ENCODE data around the gene TMEM72.

Gene TMEM72

GRCh38 chr10:44931621-44932516 lies 20.7 kb downstream of the TMEM72 start:
- no peak for DNase-seq (ENCODE audit: low read depth, low spot score)
- H3K27ac ChIP-seq, result no peak overlapping the region

- no peak overlapping the region for H3K27ac ChIP-seq
- no peak for DNase-seq (ENCODE audit: low read depth, low spot score)
These were observed 21.6 kb downstream of the TMEM72 start for GRCh38 chr10:44932517-44933450.

GRCh38 chr10:44933451-44934321 lies 22.5 kb downstream of the TMEM72 start:
- H3K27ac ChIP-seq, result no peak overlapping the region
- no peak for DNase-seq (ENCODE audit: low read depth, low spot score)

GRCh38 chr10:44934416-44935200 lies 23.5 kb downstream of the TMEM72 start:
- DNase-seq (ENCODE audit: low read depth, low spot score), result no peak
- no peak overlapping the region for H3K27ac ChIP-seq

- no peak for DNase-seq (ENCODE audit: low read depth, low spot score)
- no peak overlapping the region for H3K27ac ChIP-seq
These were observed 24.2 kb downstream of the TMEM72 start for GRCh38 chr10:44935201-44935965.

- H3K27ac ChIP-seq, result no peak overlapping the region
- no peak for DNase-seq (ENCODE audit: low read depth, low spot score)
These were observed 24.8 kb downstream of the TMEM72 start for GRCh38 chr10:44935966-44936295.

- no peak overlapping the region for H3K27ac ChIP-seq
These were observed 25.3 kb downstream of the TMEM72 start for GRCh38 chr10:44936314-44936975.

GRCh38 chr10:44937196-44938005 lies 26.3 kb downstream of the TMEM72 start:
- H3K27ac ChIP-seq, result no peak overlapping the region
- DNase-seq (ENCODE audit: low read depth, low spot score), result no peak

More at GRCh38 chr10:44936314-44936975, 25.3 kb downstream of the TMEM72 start:
- DNase-seq (ENCODE audit: low read depth, low spot score), result no peak

- no peak overlapping the region for H3K27ac ChIP-seq
- no peak for DNase-seq (ENCODE audit: low read depth, low spot score)
These were observed 27.8 kb downstream of the TMEM72 start for GRCh38 chr10:44938956-44939355.

- DNase-seq (ENCODE audit: low read depth, low spot score), result no peak
These were observed 28.7 kb downstream of the TMEM72 start for GRCh38 chr10:44939691-44940401.

GRCh38 chr10:44944354-44944753 lies 33.2 kb downstream of the TMEM72 start:
- DNase-seq (ENCODE audit: low read depth, low spot score), result no peak
- H3K27ac ChIP-seq, result no peak overlapping the region

More at GRCh38 chr10:44939691-44940401, 28.7 kb downstream of the TMEM72 start:
- H3K27ac ChIP-seq, result no peak overlapping the region

GRCh38 chr10:44946205-44946604 lies 35.1 kb downstream of the TMEM72 start:
- H3K27ac ChIP-seq, result no peak overlapping the region
- DNase-seq (ENCODE audit: low read depth, low spot score), result no peak

- H3K27ac ChIP-seq, result no peak overlapping the region
- no peak for DNase-seq (ENCODE audit: low read depth, low spot score)
These were observed 36.4 kb downstream of the TMEM72 start for GRCh38 chr10:44947371-44948152.

- DNase-seq (ENCODE audit: low read depth, low spot score), result no peak
- no peak overlapping the region for H3K27ac ChIP-seq
These were observed 37.5 kb downstream of the TMEM72 start for GRCh38 chr10:44948642-44949041.

GRCh38 chr10:44949127-44949802 lies 38.1 kb downstream of the TMEM72 start:
- H3K27ac ChIP-seq, result no peak overlapping the region
- no peak for DNase-seq (ENCODE audit: low read depth, low spot score)

Data from epithelial cell of prostate (primary cell).